IMR-90 (cell line): ENCODE data around the gene DICER1. TPM values are rescaled to one million over a fixed set of nuclear protein-coding genes. Genes with fewer than 3 reads are reported as not detected.

Experiments
- ATAC-seq: fragments of 200-7000 bp; cut with Tn5 transposase; 2 replicates; pipeline ENCODE4 v1.9.1; 2020; ENCODE audit warnings: low read depth, mild to moderate bottlenecking, moderate library complexity
- BruUV-seq: library from RNA; stranded (reverse); fragments of 400-500 nt; replicated peaks from 2 replicates; lab custom pipeline; 2021; lab: Mats Ljungman, UMichigan
- CTCF ChIA-PET: fragments of 300-600 bp; formaldehyde crosslinking; extraction: SDS; loops from one replicate; lab custom pipeline; 2021; ENCODE audit warnings: antibody characterized with exemption; lab: Yijun Ruan, JAX
- POLR2A ChIA-PET: fragments of 300-600 bp; sonication (Branson Sonifier 250); formaldehyde crosslinking; loops from one replicate; lab custom pipeline; 2022; ENCODE audit warnings: antibody characterized with exemption; ENCODE audit not compliant: unreplicated experiment; lab: Charles Lee
- DNase-seq: peaks from one replicate; pipeline ENCODE4 v3.0.0; 2013
- H2AFZ ChIP-seq: replicated peaks from 2 replicates; pipeline ENCODE3; 2013; ENCODE audit warnings: low read length, mild to moderate bottlenecking; ENCODE audit not compliant: poor library complexity
- H2AK5ac ChIP-seq: 2 replicates; pipeline ENCODE4 v1.6.1; 2013; ENCODE audit warnings: low read depth, low read length, inconsistent platforms
- H2AK9ac ChIP-seq: replicated peaks from 2 replicates; pipeline ENCODE3; 2013; ENCODE audit warnings: mild to moderate bottlenecking, low read depth, low read length, moderate library complexity; ENCODE audit not compliant: poor library complexity
- H2BK120ac ChIP-seq: 2 replicates; pipeline ENCODE4 v1.6.1; 2013; ENCODE audit warnings: low read depth, low read length, inconsistent platforms
- H2BK15ac ChIP-seq: 3 replicates; pipeline ENCODE4 v1.6.1; 2013; ENCODE audit warnings: low read depth, low read length, inconsistent platforms
- H2BK20ac ChIP-seq: 2 replicates; pipeline ENCODE4 v1.6.1; 2013; ENCODE audit warnings: low read depth, mild to moderate bottlenecking, inconsistent platforms, low read length, moderate library complexity
- H2BK5ac ChIP-seq: 2 replicates; pipeline ENCODE4 v1.6.1; 2013; ENCODE audit warnings: mild to moderate bottlenecking, low read depth, low read length, inconsistent platforms; ENCODE audit not compliant: poor library complexity, severe bottlenecking
- H3K14ac ChIP-seq: replicated peaks from 2 replicates; pipeline ENCODE4 v1.6.1; 2013; ENCODE audit warnings: low read depth, low read length, inconsistent platforms
- H3K18ac ChIP-seq: 2 replicates; pipeline ENCODE4 v1.6.1; 2013; ENCODE audit warnings: low read depth, low read length, control low read depth
- H3K23ac ChIP-seq: 2 replicates; pipeline ENCODE4 v1.6.1; 2013; ENCODE audit warnings: low read depth, low read length, inconsistent platforms
- H3K27ac ChIP-seq: 2 replicates; pipeline ENCODE4 v1.5.1; 2013; ENCODE audit warnings: mild to moderate bottlenecking, control low read depth, low read length; ENCODE audit not compliant: insufficient read depth
- H3K27me3 ChIP-seq: 2 replicates; pipeline ENCODE4 v1.6.1; 2013; ENCODE audit warnings: low read length; ENCODE audit not compliant: control insufficient read depth, insufficient read depth
- H3K36me3 ChIP-seq: 2 replicates; pipeline ENCODE4 v1.6.1; 2013; ENCODE audit warnings: low read length, mixed read lengths; ENCODE audit not compliant: control insufficient read depth, insufficient read depth
- H3K4ac ChIP-seq: 2 replicates; pipeline ENCODE4 v1.6.1; 2013; ENCODE audit warnings: low read depth, low read length, inconsistent platforms
- H3K4me1 ChIP-seq: 2 replicates; pipeline ENCODE4 v1.6.1; 2013; ENCODE audit warnings: low read length, mixed read lengths; ENCODE audit not compliant: control insufficient read depth, insufficient read depth
- H3K4me2 ChIP-seq: 2 replicates; pipeline ENCODE4 v1.6.1; 2013; ENCODE audit warnings: low read depth, mild to moderate bottlenecking, control low read depth, low read length, moderate library complexity
- H3K4me3 ChIP-seq: 2 replicates; pipeline ENCODE4 v1.5.1; 2013; ENCODE audit warnings: low read depth, mild to moderate bottlenecking, control low read depth, low read length, moderate library complexity; ENCODE audit not compliant: insufficient read depth
- H3K56ac ChIP-seq: 2 replicates; pipeline ENCODE4 v1.6.1; 2013; ENCODE audit warnings: low read length, inconsistent platforms; ENCODE audit not compliant: insufficient read depth; ENCODE audit errors: extremely low read depth
- H3K79me1 ChIP-seq, 2 experiments: 2 replicates each; pipeline ENCODE4 v1.6.1; 2013; ENCODE audit warnings: low read length in 2 of 2, inconsistent platforms in 1 of 2, low read depth in 1 of 2
- H3K9ac ChIP-seq: 2 replicates; pipeline ENCODE4 v1.6.1; 2013; ENCODE audit warnings: low read depth, low read length, control low read depth
- H3K9me1 ChIP-seq: 2 replicates; pipeline ENCODE4 v1.6.1; 2013; ENCODE audit warnings: low read length, inconsistent platforms; ENCODE audit not compliant: insufficient read depth
- H3K9me3 ChIP-seq: 2 replicates; pipeline ENCODE4 v1.6.1; 2013; ENCODE audit warnings: low read length; ENCODE audit not compliant: control insufficient read depth, insufficient read depth
- H4K20me1 ChIP-seq: 2 replicates; pipeline ENCODE4 v1.6.1; 2013; ENCODE audit warnings: low read length, inconsistent platforms; ENCODE audit not compliant: insufficient read depth
- H4K5ac ChIP-seq: 2 replicates; pipeline ENCODE4 v1.6.1; 2013; ENCODE audit warnings: mild to moderate bottlenecking, low read depth, low read length, control low read depth
- H4K8ac ChIP-seq, 2 experiments: 2 replicates each; pipeline ENCODE4 v1.6.1; 2013; ENCODE audit warnings: low read depth in 2 of 2, low read length in 2 of 2, control low read depth in 1 of 2, inconsistent platforms in 1 of 2
- H4K91ac ChIP-seq: 2 replicates; pipeline ENCODE4 v1.6.1; 2013; ENCODE audit warnings: low read depth, low read length, inconsistent platforms; ENCODE audit not compliant: insufficient read depth
- CHD1 ChIP-seq: IDR thresholded peaks from 2 replicates; pipeline ENCODE4 v1.6.1; 2012; ENCODE audit warnings: low read depth, low read length, improper control_type of control experiment
- MAZ ChIP-seq: IDR thresholded peaks from 2 replicates; pipeline ENCODE4 v1.6.1; 2012; ENCODE audit warnings: low read depth, mild to moderate bottlenecking, low read length, improper control_type of control experiment, moderate library complexity, borderline replicate concordance
- MXI1 ChIP-seq: IDR thresholded peaks from 2 replicates; pipeline ENCODE4 v1.6.1; 2012; ENCODE audit warnings: low read depth, mild to moderate bottlenecking, low read length, moderate library complexity, borderline replicate concordance
- NFE2L2 ChIP-seq: fragments of 150-350 bp; IDR thresholded peaks from 2 replicates; pipeline ENCODE4 v1.6.1; 2016; ENCODE audit warnings: low read depth, mild to moderate bottlenecking, low read length
- RCOR1 ChIP-seq: IDR thresholded peaks from 2 replicates; pipeline ENCODE4 v1.6.1; 2012; ENCODE audit warnings: mild to moderate bottlenecking, low read length, improper control_type of control experiment; ENCODE audit not compliant: insufficient replicate concordance
- RFX5 ChIP-seq: IDR thresholded peaks from 2 replicates; pipeline ENCODE4 v1.8.0; 2012; ENCODE audit warnings: low read depth, mild to moderate bottlenecking, low read length, moderate library complexity
- WGBS, 2 experiments: methylation state at CpG; one replicate each; pipeline versions ENCODE4 v1.1.5 to v1.1.7; 2013; ENCODE audit warnings: missing lambda C conversion rate in 2 of 2; ENCODE audit not compliant: insufficient read length in 1 of 2; ENCODE audit errors: extremely low coverage in 2 of 2; 5-methylcytosine and 5-hydroxymethylcytosine counted together
- dilution Hi-C: fragments of 300-500 bp; cut with HindIII; formaldehyde crosslinking; loops from one replicate; pipeline ENCODE4 v1.14.3; 2018; ENCODE audit warnings: low sequenced_read_pairs; ENCODE audit not compliant: unreplicated experiment
- in situ Hi-C: fragments of 300-500 bp; cut with MboI; formaldehyde crosslinking; loops from 3 replicates; pipeline ENCODE4 v1.14.3; 2019; ENCODE audit warnings: low sequenced_read_pairs, inconsistent platforms, mixed read lengths
- intact Hi-C: fragments of 100-400 bp; cut with micrococcal nuclease; formaldehyde crosslinking; loops from 2 replicates; pipeline ENCODE4 v1.10.0; 2022
- polyA plus RNA-seq, 3 experiments: library from polyadenylated mRNA; depleted of rRNA; stranded (reverse); fragments of >200 nt; gene quantifications; 2 replicates each; pipeline ENCODE4 v1.2.3, GENCODE V29; 2012; ENCODE audit warnings: low replicate concordance in 1 of 3
- total RNA-seq: library from RNA; depleted of rRNA; stranded (reverse); fragments of >200 nt; gene quantifications from 2 replicates; pipeline ENCODE4 v1.2.3, GENCODE V29; 2012
- TF ChIP-seq, protein P1 (sequence below): fragments of 150-350 bp; IDR thresholded peaks from 2 replicates; pipeline ENCODE4 v1.6.1; 2016; ENCODE audit warnings: low read depth, mild to moderate bottlenecking, low read length, moderate library complexity, borderline replicate concordance

The DICER1 gene
- total and polyA plus RNA-seq, 2 of the 4 experiments (the other 2 are of a cell fraction) = 9.7 to 49.5 TPM

DNA sequence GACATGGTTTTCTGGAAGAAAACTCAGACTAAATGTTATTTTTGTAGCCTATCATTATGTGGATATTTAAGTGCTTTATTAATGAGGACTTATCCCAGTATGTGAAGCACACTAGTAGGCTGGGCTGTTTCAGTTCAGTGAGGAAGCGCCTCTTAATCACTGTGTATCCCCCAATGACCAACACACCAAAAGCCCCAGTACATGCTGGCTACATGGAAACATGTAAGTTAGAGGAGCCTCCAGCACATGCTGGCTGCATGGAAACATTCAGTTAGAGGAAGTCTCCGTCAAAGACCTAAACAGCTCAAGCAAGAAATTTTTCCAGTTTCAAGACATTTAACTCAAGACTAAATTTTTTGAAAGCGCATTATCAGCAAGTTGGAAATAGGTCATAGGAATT is 26.8 kb downstream of the DICER1 start:
- Histone ChIP-seq H2BK20ac (no peak overlapping the region), H2AK5ac (no peak overlapping the region), H2BK15ac (no peak overlapping the region), H4K8ac (0 out of 4 replicates have a peak overlapping the region, but pooled peaks of 1 of the 2 experiments have one; percentile 8), H3K4me3 (no peak overlapping the region), H3K4me1 (peaks cover 14% of the 10 kb centered on the region), H3K36me3 (peaks cover 3% of the 10 kb centered on the region; the same call in 1 of the 2 replicates), H4K91ac (no peak overlapping the region), H4K20me1 (peaks cover 4% of the 10 kb centered on the region), H3K4me2 (no peak overlapping the region), H3K79me1 (peaks cover 21 to 43% of the 10 kb centered on the region in 2 experiments), H4K5ac (peak overlapping the region; percentile 54; the same call in 1 of the 2 replicates), H2BK5ac (no peak overlapping the region), H3K56ac (no peak overlapping the region), H3K23ac (no peak overlapping the region), H3K27me3 (no peaks in the 10 kb centered on the region), H2BK120ac (no peak overlapping the region), H3K9me1 (peaks cover 6% of the 10 kb centered on the region), H3K14ac (no peak overlapping the region), H3K9ac (no peak overlapping the region), H3K27ac (no peak overlapping the region), H3K4ac (no peak overlapping the region), H2AK9ac (no peak overlapping the region), H3K18ac (no peak overlapping the region), H3K9me3 (no peaks in the 10 kb centered on the region), H2AFZ (no peak overlapping the region)
- TF ChIP-seq RCOR1 (no peak), MXI1 (no peak), CHD1 (no peak), NFE2L2 (no peak), RFX5 (no peak), MAZ (no peak)
- TF ChIP-seq, protein P1, sequence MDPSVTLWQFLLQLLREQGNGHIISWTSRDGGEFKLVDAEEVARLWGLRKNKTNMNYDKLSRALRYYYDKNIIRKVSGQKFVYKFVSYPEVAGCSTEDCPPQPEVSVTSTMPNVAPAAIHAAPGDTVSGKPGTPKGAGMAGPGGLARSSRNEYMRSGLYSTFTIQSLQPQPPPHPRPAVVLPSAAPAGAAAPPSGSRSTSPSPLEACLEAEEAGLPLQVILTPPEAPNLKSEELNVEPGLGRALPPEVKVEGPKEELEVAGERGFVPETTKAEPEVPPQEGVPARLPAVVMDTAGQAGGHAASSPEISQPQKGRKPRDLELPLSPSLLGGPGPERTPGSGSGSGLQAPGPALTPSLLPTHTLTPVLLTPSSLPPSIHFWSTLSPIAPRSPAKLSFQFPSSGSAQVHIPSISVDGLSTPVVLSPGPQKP = no peak
- ChIA-PET CTCF (no interaction called here), POLR2A (no interaction called here)
- WGBS, 2 experiments = no CpG with 5 or more reads among the region's 3 CpGs
- BruUV-seq = no TSS peak
- in situ Hi-C loops (loop anchor here (25.0 kb wide), 1 partner anchor 382 kb away; the partner anchor contains the start of gene SYNE3), intact Hi-C loops (no loop called here), dilution Hi-C loops (no loop called here)
- ATAC-seq (no peak), DNase-seq (no peak)
